NCI-H2029 treated with DMSO at 0.1 percent for 48 hours (cell line): ENCODE measurements around the gene MAMDC2.
A peak's percentile ranks its signal among the peaks of the same experiment; 100 is the strongest.

Experiments used
- DNase-seq: peaks from one replicate; lab custom pipeline; 2025; lab: John Stamatoyannopoulos, UW

MAMDC2 gene, protein sequence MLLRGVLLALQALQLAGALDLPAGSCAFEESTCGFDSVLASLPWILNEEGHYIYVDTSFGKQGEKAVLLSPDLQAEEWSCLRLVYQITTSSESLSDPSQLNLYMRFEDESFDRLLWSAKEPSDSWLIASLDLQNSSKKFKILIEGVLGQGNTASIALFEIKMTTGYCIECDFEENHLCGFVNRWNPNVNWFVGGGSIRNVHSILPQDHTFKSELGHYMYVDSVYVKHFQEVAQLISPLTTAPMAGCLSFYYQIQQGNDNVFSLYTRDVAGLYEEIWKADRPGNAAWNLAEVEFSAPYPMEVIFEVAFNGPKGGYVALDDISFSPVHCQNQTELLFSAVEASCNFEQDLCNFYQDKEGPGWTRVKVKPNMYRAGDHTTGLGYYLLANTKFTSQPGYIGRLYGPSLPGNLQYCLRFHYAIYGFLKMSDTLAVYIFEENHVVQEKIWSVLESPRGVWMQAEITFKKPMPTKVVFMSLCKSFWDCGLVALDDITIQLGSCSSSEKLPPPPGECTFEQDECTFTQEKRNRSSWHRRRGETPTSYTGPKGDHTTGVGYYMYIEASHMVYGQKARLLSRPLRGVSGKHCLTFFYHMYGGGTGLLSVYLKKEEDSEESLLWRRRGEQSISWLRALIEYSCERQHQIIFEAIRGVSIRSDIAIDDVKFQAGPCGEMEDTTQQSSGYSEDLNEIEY

GRCh38 chr9:70043689-70044489, at the start of gene MAMDC2:
Gene MAMDC2, plus strand, starts transcription at chr9:70043848. Its CDS starts 350 bp downstream, at chr9:70044198.
- DNase-seq: no peak

GRCh38 chr9:69995846-69996245, 47.8 kb upstream of the MAMDC2 start:
- no peak for DNase-seq

DNA sequence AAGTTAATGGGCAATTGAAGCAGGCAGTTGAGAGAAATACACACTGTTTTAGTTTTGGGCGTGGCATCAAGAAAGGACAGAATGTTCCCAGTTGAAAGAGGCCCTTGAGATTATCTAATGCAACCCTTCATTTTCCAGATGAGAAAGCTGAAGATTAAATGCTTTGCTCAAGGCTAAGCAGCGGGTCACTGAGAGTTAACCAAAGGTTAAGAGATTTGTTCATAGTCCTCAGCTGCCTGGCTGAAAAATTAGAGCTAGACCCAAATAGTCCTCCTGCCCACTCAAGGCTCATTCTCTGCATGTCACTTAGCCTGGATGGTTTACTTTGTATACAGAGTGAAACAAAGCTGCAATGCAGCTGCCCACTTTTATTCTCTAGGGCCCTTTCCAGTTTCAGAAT, 46.7 kb upstream of the MAMDC2 start:
- peak; percentile 15 for DNase-seq

DNA sequence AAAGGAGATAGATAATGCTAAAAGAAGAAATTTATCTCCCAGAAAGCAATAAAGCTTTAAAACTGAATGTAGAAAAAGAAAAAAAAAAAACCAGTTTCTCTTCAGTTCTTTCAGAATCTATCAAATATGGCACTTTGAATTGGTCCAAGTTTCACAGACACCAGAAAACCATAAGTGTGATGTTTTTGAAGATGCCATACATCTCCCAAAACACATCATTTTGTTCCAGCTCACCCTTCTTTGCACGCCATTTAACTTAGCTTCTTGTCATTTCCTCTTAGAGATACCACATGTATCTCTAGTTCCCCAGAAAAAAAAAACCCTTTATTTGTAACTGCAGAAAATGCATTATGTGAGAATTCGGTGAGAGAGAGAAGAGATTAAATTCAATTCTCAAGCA, 46.1 kb upstream of the MAMDC2 start:
- no peak for DNase-seq

DNA sequence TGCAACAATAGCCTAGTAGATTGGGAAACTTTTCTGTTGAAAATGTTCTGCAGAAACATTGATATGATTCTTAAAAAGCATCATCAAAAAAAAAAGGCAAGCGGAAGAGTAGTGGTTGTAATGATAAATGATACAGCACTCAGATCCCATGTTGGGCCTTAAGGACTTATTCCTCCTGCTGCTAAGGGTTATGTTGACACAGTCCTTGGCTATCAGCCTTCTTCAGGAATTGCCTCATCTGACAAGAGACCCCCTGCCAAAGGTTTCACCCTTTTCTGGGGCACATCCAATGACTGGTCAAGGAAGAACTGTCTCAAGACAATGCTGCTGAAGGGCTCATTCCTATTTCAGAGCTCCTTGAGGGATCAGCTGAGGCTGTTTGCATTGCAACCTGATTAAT, 44.3 kb upstream of the MAMDC2 start:
- DNase-seq: no peak

DNA sequence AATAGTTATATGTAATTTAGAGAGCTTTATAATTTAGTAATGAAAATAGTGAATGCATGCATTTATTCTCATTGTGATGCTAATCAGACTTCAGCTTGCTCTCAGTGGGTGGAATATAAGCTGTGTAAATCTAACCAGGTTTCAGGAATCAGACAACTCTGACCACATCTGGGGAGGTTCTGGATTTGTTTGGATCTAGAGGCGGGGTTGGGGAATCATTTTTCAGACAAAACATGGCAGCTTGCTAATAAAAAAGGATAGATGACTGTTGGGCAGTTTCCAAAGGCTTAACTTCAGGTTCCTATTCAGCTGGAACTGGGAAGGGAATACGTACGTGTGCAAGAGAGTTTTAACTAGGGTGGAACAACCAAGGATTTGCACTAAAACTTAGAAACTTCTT, 43.2 kb upstream of the MAMDC2 start:
- no peak for DNase-seq

- DNase-seq: no peak
Measured at GRCh38 chr9:70003901-70004714, 39.5 kb upstream of the MAMDC2 start.

GRCh38 chr9:70006306-70006705, 37.3 kb upstream of the MAMDC2 start:
- no peak for DNase-seq

GRCh38 chr9:70007831-70008230, 35.8 kb upstream of the MAMDC2 start:
- no peak for DNase-seq

GRCh38 chr9:70010015-70010414, 33.6 kb upstream of the MAMDC2 start:
- DNase-seq: no peak

DNA sequence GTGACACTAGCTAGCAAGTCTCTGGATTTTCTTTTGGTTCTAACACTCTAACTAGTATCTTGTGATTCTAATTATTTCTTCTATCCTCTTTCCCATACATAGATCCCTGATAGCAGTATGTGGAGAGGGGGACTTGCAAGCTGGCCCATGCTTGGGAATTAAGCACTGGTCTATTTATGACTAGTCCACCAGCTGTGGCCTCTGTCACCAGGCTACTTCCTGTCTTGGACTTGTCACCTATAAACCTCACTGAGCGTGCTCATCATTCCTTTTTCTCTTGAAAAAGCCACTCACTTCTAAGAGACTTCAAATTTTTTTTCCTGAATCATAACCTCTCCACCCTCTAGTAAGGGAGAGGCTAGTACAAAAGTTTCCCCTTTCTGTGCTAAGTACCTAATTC, 32.3 kb upstream of the MAMDC2 start:
- no peak for DNase-seq

DNA sequence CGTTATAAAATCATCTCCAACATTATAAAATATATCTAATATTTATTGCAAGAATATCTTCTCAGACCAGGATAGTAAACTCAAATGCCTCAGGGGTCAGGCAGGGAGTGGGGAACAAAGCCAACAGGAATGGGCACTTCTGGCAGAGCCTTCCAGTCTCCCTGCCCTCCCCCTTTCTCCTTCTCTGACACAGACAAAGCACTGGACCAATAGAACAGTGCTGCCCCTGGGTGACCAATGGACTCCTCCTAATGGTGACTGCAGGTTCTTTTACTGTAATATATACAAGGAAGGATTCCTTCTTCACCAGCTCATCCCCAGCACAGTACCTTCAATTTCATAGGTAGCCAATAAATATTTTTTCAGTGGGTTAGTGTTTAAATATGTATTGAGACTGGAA, 31.1 kb upstream of the MAMDC2 start:
- no peak for DNase-seq

- DNase-seq: peak; percentile 35
Measured at GRCh38 chr9:70013598-70014196, 30.0 kb upstream of the MAMDC2 start.

DNA sequence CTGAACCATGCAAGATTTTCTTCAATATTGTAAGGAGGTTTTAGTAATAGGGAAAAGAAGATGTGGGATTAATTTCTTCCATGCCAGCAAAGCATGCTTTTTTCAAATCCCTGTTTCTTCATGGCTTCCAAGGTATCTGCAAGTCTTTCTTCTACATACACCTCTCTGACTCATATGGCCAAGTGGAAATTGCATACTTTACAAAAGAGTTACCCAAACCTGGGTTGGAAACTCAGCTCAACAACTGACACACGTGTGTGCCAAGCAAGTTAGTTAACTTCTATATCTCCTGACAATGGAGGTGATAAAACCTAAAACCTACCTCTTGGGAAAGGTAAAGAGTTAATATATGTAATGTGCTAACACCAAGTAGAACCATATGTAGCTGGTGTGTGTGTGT, 28.5 kb upstream of the MAMDC2 start:
- no peak for DNase-seq

DNA sequence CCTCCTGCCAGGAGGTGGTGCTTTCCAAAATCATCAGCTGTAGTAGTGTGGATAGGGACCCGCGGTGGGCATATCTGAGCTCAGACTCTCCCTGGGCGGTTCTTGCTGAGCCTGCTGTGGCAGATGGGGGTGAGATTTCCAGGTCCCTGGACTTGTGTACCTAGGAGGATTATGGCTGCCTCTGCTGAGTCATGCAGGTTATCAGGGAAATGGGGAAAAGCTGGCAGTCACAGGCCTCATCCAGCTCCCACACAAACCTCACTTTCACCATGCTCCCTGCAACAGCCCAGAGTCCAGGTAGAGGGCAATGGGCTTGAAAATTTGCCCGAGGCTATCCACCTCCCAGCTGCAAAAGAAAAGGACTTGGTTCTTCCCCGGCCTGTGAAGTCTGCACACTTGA, 23.4 kb upstream of the MAMDC2 start:
- no peak for DNase-seq

GRCh38 chr9:70020991-70021571, 22.6 kb upstream of the MAMDC2 start:
- DNase-seq: no peak

DNA sequence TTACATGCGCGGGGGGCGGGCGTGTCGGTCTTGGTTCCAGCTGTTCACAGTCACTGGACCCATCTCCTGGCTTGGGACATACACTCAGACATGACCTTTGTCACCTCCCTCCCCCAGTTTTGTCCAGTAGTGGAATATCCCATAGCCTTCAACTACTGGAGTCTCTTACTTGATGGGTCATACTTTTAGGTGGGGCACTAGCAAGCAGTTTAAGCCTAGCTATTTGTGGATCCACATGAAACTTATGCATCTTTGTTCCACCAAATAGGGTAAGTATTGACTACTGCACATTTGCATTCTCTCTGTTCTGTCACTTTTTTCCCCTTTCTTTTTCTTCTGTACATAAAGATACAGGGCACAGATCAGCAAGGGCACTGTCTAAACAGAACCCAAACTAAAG, 15.4 kb upstream of the MAMDC2 start:
- DNase-seq: no peak

GRCh38 chr9:70030156-70030555, 13.5 kb upstream of the MAMDC2 start:
- DNase-seq: no peak

- no peak for DNase-seq
Measured at GRCh38 chr9:70031141-70031545, 12.5 kb upstream of the MAMDC2 start.

- DNase-seq: no peak
Measured at GRCh38 chr9:70034271-70034711, 9.4 kb upstream of the MAMDC2 start.

DNA sequence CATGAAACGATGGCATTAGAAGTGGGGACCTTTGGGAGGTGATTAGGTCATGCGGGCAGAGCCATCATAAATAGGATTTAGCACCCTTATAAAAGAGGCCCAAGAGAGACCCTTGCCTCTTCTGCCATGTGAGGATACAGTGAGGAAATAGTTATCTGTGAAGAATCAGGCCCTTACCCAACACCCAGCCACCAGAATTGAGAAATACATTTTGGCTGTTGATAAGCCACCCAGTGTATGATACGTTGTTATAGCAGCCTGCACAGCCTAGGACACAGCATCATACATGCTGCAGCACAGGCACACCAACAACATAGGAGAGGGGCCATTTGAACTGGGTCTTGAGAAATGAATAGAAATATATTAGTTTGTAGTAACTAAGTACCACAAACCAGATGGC, 8.0 kb upstream of the MAMDC2 start:
- no peak for DNase-seq
